Neural cell (in vitro differentiated cells): ENCODE data around the gene SPACA6. TPM values are rescaled to one million over a fixed set of nuclear protein-coding genes. Genes with fewer than 3 reads are reported as not detected.

Source experiments
- H2AFZ ChIP-seq: fragments of 200-600, 300-800 bp; sonication (generic), shearing (Covaris generic); 2 replicates; pipeline ENCODE4 v1.6.0; 2014; ENCODE audit warnings: low read depth, mild to moderate bottlenecking, antibody characterized with exemption, low read length, moderate library complexity
- H3F3A ChIP-seq: fragments of 200-600 bp; shearing (Covaris generic); 2 replicates; pipeline ENCODE4 v1.6.1; 2016; ENCODE audit warnings: mild to moderate bottlenecking, moderate library complexity, mixed read lengths, antibody characterized with exemption, low read length; ENCODE audit not compliant: insufficient read depth, poor library complexity, severe bottlenecking
- H3K27ac ChIP-seq: fragments of 200-600, 300-800 bp; sonication (generic), shearing (Covaris generic); 2 replicates; pipeline ENCODE4 v1.5.1; 2014; ENCODE audit warnings: mild to moderate bottlenecking, low read length, moderate library complexity
- H3K27me3 ChIP-seq: fragments of 300-800, 200-600 bp; sonication (generic), shearing (Covaris generic); 2 replicates; pipeline ENCODE4 v1.6.0; 2014; ENCODE audit warnings: mild to moderate bottlenecking, low read depth, low read length, moderate library complexity; ENCODE audit not compliant: insufficient read depth
- H3K36me3 ChIP-seq: fragments of 300-800, 200-600 bp; sonication (generic), shearing (Covaris generic); 2 replicates; pipeline ENCODE4 v1.5.1; 2014; ENCODE audit warnings: mild to moderate bottlenecking, antibody characterized with exemption, low read length, moderate library complexity; ENCODE audit not compliant: insufficient read depth
- H3K4me2 ChIP-seq: fragments of 300-800, 200-600 bp; sonication (generic), shearing (Covaris generic); 2 replicates; pipeline ENCODE4 v1.6.0; 2014; ENCODE audit warnings: mild to moderate bottlenecking, low read length
- H3K4me3 ChIP-seq: fragments of 300-800, 200-600 bp; sonication (generic), shearing (Covaris generic); 2 replicates; pipeline ENCODE4 v1.5.1; 2014; ENCODE audit warnings: mild to moderate bottlenecking, low read length, moderate library complexity
- H3K79me2 ChIP-seq: fragments of 200-600 bp; shearing (Covaris generic); replicated peaks from 2 replicates; pipeline ENCODE4 v1.6.0; 2014; ENCODE audit warnings: mild to moderate bottlenecking, low read length, moderate library complexity; ENCODE audit not compliant: insufficient read depth
- H3K9ac ChIP-seq: fragments of 300-800, 200-600 bp; sonication (generic), shearing (Covaris generic); 2 replicates; pipeline ENCODE4 v1.6.1; 2016; ENCODE audit warnings: mild to moderate bottlenecking, low read length, mixed read lengths
- H3K9me2 ChIP-seq: fragments of 200-600 bp; shearing (Covaris generic); 2 replicates; pipeline ENCODE4 v1.6.1; 2016; ENCODE audit warnings: mild to moderate bottlenecking, low read length, mixed read lengths; ENCODE audit not compliant: insufficient read depth
- H3K9me3 ChIP-seq: fragments of 200-600, 300-800 bp; sonication (generic), shearing (Covaris generic); 2 replicates; pipeline ENCODE4 v1.6.1; 2016; ENCODE audit warnings: mild to moderate bottlenecking, mixed run types, low read length, moderate library complexity, mixed read lengths
- H4K20me1 ChIP-seq: fragments of 200-600 bp; shearing (Covaris generic); 2 replicates; pipeline ENCODE4 v1.6.1; 2016; ENCODE audit warnings: mild to moderate bottlenecking, mixed run types; ENCODE audit not compliant: insufficient read depth
- CTCF ChIP-seq: fragments of 450-650 bp; IDR thresholded peaks from 2 replicates; pipeline ENCODE4 v1.5.1; 2014; ENCODE audit warnings: antibody characterized with exemption, mild to moderate bottlenecking, moderate library complexity; ENCODE audit not compliant: poor library complexity, severe bottlenecking
- EP300 ChIP-seq: fragments of 450-650 bp; conservative IDR thresholded peaks from 2 replicates; pipeline ENCODE4 v1.6.1; 2014; ENCODE audit warnings: antibody characterized with exemption, mild to moderate bottlenecking, moderate library complexity; ENCODE audit not compliant: poor library complexity, severe bottlenecking
- EZH2 ChIP-seq: fragments of 200-600, 300-800 bp; shearing (Covaris generic), sonication (generic); IDR thresholded peaks from 2 replicates; pipeline ENCODE4 v1.6.1; 2014; ENCODE audit warnings: antibody characterized with exemption, low read length, borderline replicate concordance, mild to moderate bottlenecking; ENCODE audit not compliant: insufficient read depth, poor library complexity, severe bottlenecking
- MXI1 ChIP-seq: fragments of 450-650 bp; conservative IDR thresholded peaks from 2 replicates; pipeline ENCODE4 v1.6.1; 2014; ENCODE audit warnings: antibody characterized with exemption, mild to moderate bottlenecking; ENCODE audit not compliant: poor library complexity, severe bottlenecking
- POLR2AphosphoS5 ChIP-seq: IDR thresholded peaks from 2 replicates; pipeline ENCODE4 v1.6.1; 2012
- RAD21 ChIP-seq: fragments of 450-650 bp; conservative IDR thresholded peaks from 2 replicates; pipeline ENCODE4 v1.6.1; 2014; ENCODE audit warnings: antibody characterized with exemption, mild to moderate bottlenecking, moderate library complexity
- REST ChIP-seq: IDR thresholded peaks from 2 replicates; pipeline ENCODE4 v1.6.1; 2012; ENCODE audit warnings: borderline replicate concordance
- SMC3 ChIP-seq: fragments of 450-650 bp; conservative IDR thresholded peaks from 2 replicates; pipeline ENCODE4 v1.6.1; 2014; ENCODE audit warnings: antibody characterized with exemption, mild to moderate bottlenecking, moderate library complexity; ENCODE audit not compliant: poor library complexity
- TAF1 ChIP-seq: IDR thresholded peaks from 2 replicates; pipeline ENCODE4 v1.6.1; 2012; ENCODE audit warnings: low read depth
- polyA plus RNA-seq: library from polyadenylated mRNA; depleted of rRNA; stranded (reverse); fragments of >200 nt; gene quantifications from 2 replicates; pipeline ENCODE4 v1.2.3, GENCODE V29; 2014

Gene SPACA6
- polyA plus RNA-seq, 1 donor from 2014 or later: 5.2 TPM

DNA sequence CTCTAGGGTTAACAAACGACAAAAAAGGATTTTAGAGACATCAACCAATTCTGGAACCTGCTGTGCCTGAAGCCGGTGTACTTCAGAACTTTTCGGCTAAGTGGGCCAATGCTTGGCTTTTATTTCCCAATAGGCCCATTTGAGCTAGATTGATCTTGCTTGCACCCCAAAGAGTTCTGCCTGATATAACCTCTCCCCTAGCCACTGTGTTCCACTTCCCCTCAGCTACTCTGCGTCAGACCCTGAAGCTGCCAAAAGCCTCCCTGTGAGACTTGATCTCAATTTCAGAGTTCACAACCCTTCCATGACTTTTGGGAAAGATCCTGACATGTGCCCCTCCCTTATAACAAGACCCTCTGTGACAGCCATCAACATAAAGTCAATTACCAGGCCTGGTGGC is 40.9 kb upstream of the SPACA6 start:
- TF ChIP-seq EZH2 (no peak), SMC3 (no peak), RAD21 (no peak), EP300 (no peak), REST (no peak), POLR2AphosphoS5 (no peak), TAF1 (no peak), MXI1 (no peak), CTCF (no peak)
- no peaks in the 10 kb centered on the region for H3K79me2 ChIP-seq
- no peaks in the 10 kb centered on the region for H3F3A ChIP-seq
- H3K9me3 ChIP-seq: no peaks in the 10 kb centered on the region
- H3K9ac ChIP-seq: no peak overlapping the region
- no peak overlapping the region for H3K4me3 ChIP-seq
- no peak overlapping the region for H3K4me2 ChIP-seq
- H3K36me3 ChIP-seq: no peaks in the 10 kb centered on the region
- H3K9me2 ChIP-seq: no peaks in the 10 kb centered on the region
- H3K27ac ChIP-seq: no peak overlapping the region
- H3K27me3 ChIP-seq: no peaks in the 10 kb centered on the region
- H2AFZ ChIP-seq: no peak overlapping the region
- H4K20me1 ChIP-seq: no peaks in the 10 kb centered on the region

- Histone ChIP-seq H3K27me3 (no peaks in the 10 kb centered on the region), H2AFZ (no peak overlapping the region), H3K9me3 (no peaks in the 10 kb centered on the region), H4K20me1 (no peaks in the 10 kb centered on the region), H3F3A (no peaks in the 10 kb centered on the region), H3K4me3 (no peak overlapping the region), H3K9me2 (no peaks in the 10 kb centered on the region), H3K79me2 (no peaks in the 10 kb centered on the region), H3K36me3 (no peaks in the 10 kb centered on the region), H3K27ac (no peak overlapping the region), H3K9ac (no peak overlapping the region), H3K4me2 (no peak overlapping the region)
- TF ChIP-seq TAF1 (no peak), CTCF (no peak), POLR2AphosphoS5 (no peak), EP300 (no peak), RAD21 (no peak), REST (no peak), EZH2 (no peak)
Observed at GRCh38 chr19:51653162-51653561, 40.0 kb upstream of the SPACA6 start.
